PC-3 (cell line): ENCODE measurements around the gene ZNF160. TPM values are rescaled to one million over a fixed set of nuclear protein-coding genes. Genes with fewer than 3 reads are reported as not detected.
"Not testable (repeated sequence)": the region's sequence is repeated elsewhere in the genome, so short reads cannot be mapped to it uniquely, and the experiment has no call there.

ENCODE experiments used
- ATAC-seq: fragments of 200-7000 bp; cut with Tn5 transposase; 2 replicates; pipeline ENCODE4 v1.9.1; 2020; ENCODE audit warnings: mild to moderate bottlenecking, moderate library complexity
- BruUV-seq: library from RNA; stranded (reverse); fragments of 400-500 nt; replicated peaks from 2 replicates; lab custom pipeline; 2021; lab: Mats Ljungman, UMichigan
- CTCF ChIA-PET: fragments of 300-600 bp; sonication (Branson Sonifier 250); formaldehyde crosslinking; loops from one replicate; lab custom pipeline; 2022; ENCODE audit warnings: antibody characterized with exemption; lab: Charles Lee
- POLR2A ChIA-PET: fragments of 300-600 bp; sonication (Branson Sonifier 250); formaldehyde crosslinking; loops from one replicate; lab custom pipeline; 2022; ENCODE audit warnings: antibody characterized with exemption; ENCODE audit not compliant: unreplicated experiment; lab: Charles Lee
- DNase-seq: peaks from one replicate; pipeline ENCODE4 v3.0.0-alpha.2; 2015
- H2AFZ ChIP-seq: fragments of 300-600 bp; sonication (generic); 2 replicates; pipeline ENCODE4 v1.6.0; 2016; ENCODE audit warnings: antibody characterized with exemption, low read length
- H3F3A ChIP-seq: fragments of 300-600 bp; sonication (generic); one replicate; pipeline ENCODE4 v1.6.0; 2017; ENCODE audit warnings: antibody characterized with exemption, low read length, control low read depth, mild to moderate bottlenecking; ENCODE audit not compliant: unreplicated experiment
- H3K27ac ChIP-seq: fragments of 300-600 bp; sonication (generic); 2 replicates; pipeline ENCODE4 v1.5.1; 2016; ENCODE audit warnings: mild to moderate bottlenecking, low read length
- H3K27me3 ChIP-seq: fragments of 300-600 bp; sonication (generic); 2 replicates; pipeline ENCODE4 v1.6.1; 2016; ENCODE audit warnings: low read length, mixed read lengths
- H3K36me3 ChIP-seq: fragments of 300-600 bp; sonication (generic); 2 replicates; pipeline ENCODE4 v1.6.1; 2016; ENCODE audit warnings: low read depth, mixed run types, low read length, mixed read lengths
- H3K4me1 ChIP-seq: fragments of 300-600 bp; sonication (generic); 2 replicates; pipeline ENCODE4 v1.5.1; 2016; ENCODE audit warnings: low read length; ENCODE audit not compliant: insufficient read depth
- H3K4me2 ChIP-seq: fragments of 300-600 bp; sonication (generic); 2 replicates; pipeline ENCODE4 v1.6.0; 2016; ENCODE audit warnings: low read length
- H3K4me3 ChIP-seq: fragments of 300-600 bp; sonication (generic); 2 replicates; pipeline ENCODE4 v1.5.1; 2016; ENCODE audit warnings: mild to moderate bottlenecking, low read length, mixed read lengths
- H3K79me2 ChIP-seq: fragments of 300-600 bp; sonication (generic); 2 replicates; pipeline ENCODE4 v1.6.1; 2017; ENCODE audit warnings: low read length, mixed read lengths
- H3K9ac ChIP-seq: fragments of 300-600 bp; sonication (generic); 2 replicates; pipeline ENCODE4 v1.6.0; 2016; ENCODE audit warnings: mild to moderate bottlenecking, low read length
- H3K9me2 ChIP-seq: fragments of 300-600 bp; sonication (generic); replicated peaks from 2 replicates; pipeline ENCODE4 v1.6.1; 2016; ENCODE audit warnings: mixed run types, low read length, mixed read lengths
- H3K9me3 ChIP-seq: fragments of 300-600 bp; sonication (generic); 2 replicates; pipeline ENCODE4 v1.6.1; 2016; ENCODE audit warnings: low read length, mixed read lengths
- H4K20me1 ChIP-seq: fragments of 300-600 bp; sonication (generic); 2 replicates; pipeline ENCODE4 v1.6.1; 2016; ENCODE audit warnings: low read length, mixed read lengths
- EZH2 ChIP-seq: fragments of 300-600 bp; sonication (generic); IDR thresholded peaks from one replicate; pipeline ENCODE4 v1.6.1; 2017; ENCODE audit warnings: antibody characterized with exemption, mild to moderate bottlenecking, low read length; ENCODE audit not compliant: unreplicated experiment
- EZH2phosphoT487 ChIP-seq: fragments of 300-600 bp; sonication (generic); IDR thresholded peaks from 2 replicates; pipeline ENCODE4 v1.6.1; 2018; ENCODE audit warnings: mild to moderate bottlenecking, antibody characterized with exemption, low read length, borderline replicate concordance
- intact Hi-C: fragments of 100-400 bp; cut with micrococcal nuclease; formaldehyde crosslinking; loops from 2 replicates; pipeline ENCODE4 v1.9.0; 2023
- total RNA-seq: library from RNA; depleted of rRNA; stranded (reverse); fragments of >200 nt; gene quantifications from 2 replicates; pipeline ENCODE4 v1.2.3, GENCODE V29; 2014
- TF ChIP-seq, protein P1 (sequence below): fragments of 300-600 bp; sonication (generic); conservative IDR thresholded peaks from 2 replicates; pipeline ENCODE4 v1.5.1; 2017; ENCODE audit warnings: antibody characterized with exemption, low read depth, mild to moderate bottlenecking, low read length

ZNF160 gene
- total RNA-seq, 1 experiment from 2014 or later: 22.3 TPM

DNA sequence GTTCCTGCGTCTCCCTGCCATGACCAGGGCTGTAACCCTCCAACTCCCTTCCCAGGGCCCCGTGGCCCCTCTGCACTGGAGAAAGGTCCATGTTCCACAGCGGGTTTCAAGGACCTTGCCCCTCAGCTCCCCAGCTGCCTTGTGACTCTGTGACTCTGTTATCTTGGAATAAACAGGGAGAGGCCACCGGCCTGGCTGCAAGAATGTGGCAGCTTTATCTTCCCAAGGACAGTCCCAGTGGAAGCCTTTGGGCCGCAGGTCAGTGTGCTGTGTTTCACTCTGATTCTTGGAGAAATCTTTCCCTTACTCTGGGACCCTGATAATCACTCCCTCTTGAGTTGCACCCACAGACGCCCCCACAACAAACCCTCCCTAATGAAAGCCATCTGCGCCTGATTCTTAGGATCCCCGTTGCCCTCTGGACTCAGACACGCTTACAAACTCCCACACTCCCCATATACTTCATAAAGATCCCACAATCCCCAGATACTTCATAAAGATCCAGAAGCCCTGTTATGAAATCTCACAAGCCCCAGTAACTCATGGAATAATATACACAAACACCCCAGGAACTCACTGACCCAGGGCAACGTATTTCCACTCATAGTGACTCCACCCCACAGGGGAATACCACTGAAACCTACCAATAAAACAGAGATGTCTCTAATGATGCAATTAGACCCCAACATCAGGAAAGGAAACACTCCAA lies 6.1 kb downstream of the ZNF160 start:
- ATAC-seq, intact Hi-C loops, H3K4me2 ChIP-seq, POLR2A ChIA-PET, H3K9me3 ChIP-seq, H3K9ac ChIP-seq, H3K4me3 ChIP-seq, H3F3A ChIP-seq, BruUV-seq, H2AFZ ChIP-seq, H3K9me2 ChIP-seq, H3K4me1 ChIP-seq, H3K27ac ChIP-seq, H3K27me3 ChIP-seq, DNase-seq, CTCF ChIA-PET: not testable (repeated sequence)
- H3K36me3 ChIP-seq: peaks cover 47% of the 10 kb centered on the region
- peaks cover 10% of the 10 kb centered on the region; the same call in 1 of the 2 replicates for H4K20me1 ChIP-seq
- H3K79me2 ChIP-seq: peaks cover 63% of the 10 kb centered on the region

DNA sequence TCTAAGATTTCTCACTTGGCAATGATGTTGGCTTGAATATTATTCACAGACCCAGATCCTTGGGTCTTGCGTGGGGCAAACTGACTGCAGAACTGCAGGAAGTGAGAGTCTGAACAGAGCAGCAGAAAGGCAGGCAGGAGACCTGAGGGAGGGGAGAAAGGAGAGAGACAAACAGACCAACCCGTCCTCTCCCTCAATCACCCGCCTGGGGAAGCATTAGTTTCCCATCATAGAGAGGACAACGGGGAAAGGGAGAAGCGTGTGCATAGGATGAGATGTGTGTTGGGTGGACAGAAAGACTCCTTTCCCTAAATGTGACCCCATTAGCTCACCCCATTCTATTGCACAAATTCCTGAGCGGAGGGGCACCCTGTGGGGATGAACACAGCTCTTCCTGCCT lies 6.6 kb downstream of the ZNF160 start:
- peaks cover 51% of the 10 kb centered on the region for H3K36me3 ChIP-seq
- H3K9me2 ChIP-seq, H3F3A ChIP-seq, CTCF ChIA-PET, BruUV-seq, H3K9me3 ChIP-seq, POLR2A ChIA-PET, H2AFZ ChIP-seq, H3K27me3 ChIP-seq, ATAC-seq, H3K4me3 ChIP-seq, DNase-seq, H3K9ac ChIP-seq, H3K4me2 ChIP-seq, H3K27ac ChIP-seq, H3K4me1 ChIP-seq, intact Hi-C loops: not testable (repeated sequence)
- peaks cover 10% of the 10 kb centered on the region; the same call in 1 of the 2 replicates for H4K20me1 ChIP-seq
- H3K79me2 ChIP-seq: peaks cover 57% of the 10 kb centered on the region

DNA sequence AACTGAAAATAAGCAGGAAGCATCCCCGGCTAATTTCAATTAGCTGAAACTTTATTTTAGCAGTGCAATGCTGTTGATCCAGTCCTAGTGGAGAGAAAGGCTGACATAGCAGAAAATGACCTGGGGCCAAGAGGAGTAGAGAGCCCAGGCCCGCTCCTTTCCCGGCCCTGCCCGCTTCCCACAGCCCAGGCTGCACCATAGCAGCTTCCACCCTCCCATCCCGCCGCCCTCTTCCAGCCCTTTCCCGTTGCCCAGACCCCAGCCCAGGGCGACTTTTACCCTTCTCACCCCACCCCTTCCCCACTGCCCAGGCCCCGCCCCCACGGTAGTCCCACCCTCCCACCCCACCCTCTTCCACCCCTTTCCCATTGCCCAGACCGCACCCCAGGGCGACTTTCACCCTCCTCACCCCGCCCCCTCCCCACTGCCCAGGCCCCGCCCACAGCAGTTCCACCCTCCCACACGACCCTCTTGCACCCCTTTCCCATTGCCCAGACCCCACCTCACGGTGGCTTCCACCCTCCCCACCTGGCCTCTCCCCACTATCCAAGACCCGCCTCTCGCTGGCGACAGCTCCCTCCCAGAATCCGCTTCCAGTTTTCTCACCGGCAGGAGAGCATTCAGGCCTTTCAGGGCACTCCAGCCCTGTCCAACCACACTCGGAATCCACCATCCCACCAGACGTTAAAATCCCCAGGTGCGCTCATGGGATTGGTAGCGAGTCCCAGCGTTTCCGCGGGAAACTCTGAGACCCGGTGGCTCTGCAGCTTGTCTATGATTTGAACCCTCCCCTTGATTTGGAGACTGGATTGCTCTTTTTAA lies 8.3 kb downstream of the ZNF160 start:
- Histone ChIP-seq H3K9ac (no peak overlapping the region), H3K4me3 (no peak overlapping the region), H4K20me1 (peaks cover 9% of the 10 kb centered on the region; the same call in 1 of the 2 replicates), H3K27ac (no peak overlapping the region), H3F3A (no peaks in the 10 kb centered on the region), H3K4me2 (no peak overlapping the region), H2AFZ (no peak overlapping the region), H3K36me3 (peaks cover 65% of the 10 kb centered on the region), H3K9me2 (no peaks in the 10 kb centered on the region), H3K79me2 (peaks cover 43% of the 10 kb centered on the region), H3K9me3 (no peaks in the 10 kb centered on the region), H3K4me1 (no peaks in the 10 kb centered on the region), H3K27me3 (no peaks in the 10 kb centered on the region)
- no peak for DNase-seq
- ChIA-PET CTCF (no interaction called here), POLR2A (no interaction called here)
- no peak for ATAC-seq
- no peak for TF ChIP-seq EZH2phosphoT487
- TF ChIP-seq EZH2: no peak
- TF ChIP-seq, protein P1, sequence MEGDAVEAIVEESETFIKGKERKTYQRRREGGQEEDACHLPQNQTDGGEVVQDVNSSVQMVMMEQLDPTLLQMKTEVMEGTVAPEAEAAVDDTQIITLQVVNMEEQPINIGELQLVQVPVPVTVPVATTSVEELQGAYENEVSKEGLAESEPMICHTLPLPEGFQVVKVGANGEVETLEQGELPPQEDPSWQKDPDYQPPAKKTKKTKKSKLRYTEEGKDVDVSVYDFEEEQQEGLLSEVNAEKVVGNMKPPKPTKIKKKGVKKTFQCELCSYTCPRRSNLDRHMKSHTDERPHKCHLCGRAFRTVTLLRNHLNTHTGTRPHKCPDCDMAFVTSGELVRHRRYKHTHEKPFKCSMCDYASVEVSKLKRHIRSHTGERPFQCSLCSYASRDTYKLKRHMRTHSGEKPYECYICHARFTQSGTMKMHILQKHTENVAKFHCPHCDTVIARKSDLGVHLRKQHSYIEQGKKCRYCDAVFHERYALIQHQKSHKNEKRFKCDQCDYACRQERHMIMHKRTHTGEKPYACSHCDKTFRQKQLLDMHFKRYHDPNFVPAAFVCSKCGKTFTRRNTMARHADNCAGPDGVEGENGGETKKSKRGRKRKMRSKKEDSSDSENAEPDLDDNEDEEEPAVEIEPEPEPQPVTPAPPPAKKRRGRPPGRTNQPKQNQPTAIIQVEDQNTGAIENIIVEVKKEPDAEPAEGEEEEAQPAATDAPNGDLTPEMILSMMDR: no peak
- intact Hi-C loops: no loop called here
- no TSS peak for BruUV-seq
